KBM-7 (cell line): ENCODE data around the gene COG6.

ENCODE experiments used
- DNase-seq: peaks from one replicate; pipeline ENCODE4 v3.0.0-alpha.2; 2015
- in situ Hi-C: fragments of 300-500 bp; cut with MboI; formaldehyde crosslinking; loops from 2 replicates; pipeline ENCODE4 v1.14.3; 2020; ENCODE audit warnings: low sequenced_read_pairs, low pct_unique_long_range_greater_than_20kb, mixed read lengths

COG6 gene

GRCh38 chr13:39760521-39760920 lies 105.1 kb downstream of the COG6 start:
- in situ Hi-C loops: loop anchor here (25.0 kb wide), 1 partner anchor 927 kb away; no protein-coding TSS in a partner anchor

GRCh38 chr13:39765801-39766463 lies 110.5 kb downstream of the COG6 start:
- in situ Hi-C loops: loop anchor here (25.0 kb wide), 1 partner anchor 921 kb away; no protein-coding TSS in a partner anchor
- no peak for DNase-seq

More at GRCh38 chr13:39760521-39760920, 105.1 kb downstream of the COG6 start:
- DNase-seq: no peak

GRCh38 chr13:39766464-39767158 lies 111.1 kb downstream of the COG6 start:
- DNase-seq: no peak
- in situ Hi-C loops: loop anchor here (25.0 kb wide), 1 partner anchor 921 kb away; no protein-coding TSS in a partner anchor

DNA sequence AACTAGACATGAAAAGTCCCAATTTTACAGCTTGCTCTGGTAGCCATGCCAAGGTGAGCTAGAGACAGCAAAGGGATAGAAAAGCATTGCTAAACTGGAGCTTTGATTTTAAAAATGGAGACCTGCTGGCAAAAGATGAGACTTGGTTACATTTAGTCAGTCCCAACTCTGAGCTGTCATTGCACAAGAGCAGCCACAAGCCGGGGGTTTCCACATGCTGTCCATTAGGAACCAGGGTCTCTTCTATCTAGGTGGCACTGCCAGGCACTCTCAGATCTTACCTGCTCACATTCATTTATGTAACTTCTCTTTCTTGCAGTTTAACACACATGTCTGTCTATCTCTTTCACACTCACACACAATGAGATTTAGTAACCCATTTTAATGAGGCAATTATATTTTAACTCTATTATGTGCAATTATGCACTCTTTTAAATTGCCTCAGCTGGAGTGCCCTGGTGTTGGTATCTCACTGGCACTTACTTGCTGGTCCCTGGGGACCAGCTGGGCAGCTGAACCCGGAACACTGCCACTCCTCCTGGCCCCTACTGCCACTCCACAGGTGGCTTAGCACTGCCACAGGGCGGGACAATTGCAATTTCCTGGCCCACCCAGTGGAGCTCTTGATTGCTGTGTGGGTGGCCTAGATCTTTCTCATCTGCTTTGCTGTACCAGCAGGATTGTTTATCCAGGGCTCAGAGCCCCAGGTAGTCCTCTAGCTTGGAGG lies 112.5 kb downstream of the COG6 start:
- no peak for DNase-seq
- in situ Hi-C loops: loop anchor here (25.0 kb wide), 1 partner anchor 919 kb away; no protein-coding TSS in a partner anchor

DNA sequence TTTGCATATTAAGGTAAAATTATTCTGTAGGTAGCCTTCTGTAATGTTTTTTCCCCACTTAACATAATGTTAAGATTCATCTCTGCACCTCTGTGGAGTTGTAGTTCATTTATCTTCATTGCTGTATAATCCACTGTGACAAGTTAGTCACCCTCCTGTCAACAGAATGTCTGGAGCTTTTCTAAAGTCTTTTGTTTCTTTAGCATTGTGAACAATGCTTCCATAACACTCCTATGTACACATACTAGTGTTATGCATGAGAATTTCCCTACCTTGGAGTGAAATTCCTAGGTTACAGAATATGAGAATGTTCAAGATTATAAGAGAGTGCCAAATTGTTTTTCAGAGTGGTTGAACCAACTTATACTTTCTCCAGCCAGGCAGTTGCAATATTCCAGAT lies 113.5 kb downstream of the COG6 start:
- in situ Hi-C loops: loop anchor here (25.0 kb wide), 1 partner anchor 918 kb away; no protein-coding TSS in a partner anchor

GRCh38 chr13:39770221-39771090 lies 115.0 kb downstream of the COG6 start:
- DNase-seq: no peak
- in situ Hi-C loops: loop anchor here (25.0 kb wide), 1 partner anchor 917 kb away; no protein-coding TSS in a partner anchor

More for the DNA sequence above, 113.5 kb downstream of the COG6 start:
- DNase-seq: no peak

- DNase-seq: no peak
- in situ Hi-C loops: loop anchor here (25.0 kb wide), 1 partner anchor 913 kb away; no protein-coding TSS in a partner anchor
Observed at GRCh38 chr13:39773833-39774232, 118.4 kb downstream of the COG6 start.

DNA sequence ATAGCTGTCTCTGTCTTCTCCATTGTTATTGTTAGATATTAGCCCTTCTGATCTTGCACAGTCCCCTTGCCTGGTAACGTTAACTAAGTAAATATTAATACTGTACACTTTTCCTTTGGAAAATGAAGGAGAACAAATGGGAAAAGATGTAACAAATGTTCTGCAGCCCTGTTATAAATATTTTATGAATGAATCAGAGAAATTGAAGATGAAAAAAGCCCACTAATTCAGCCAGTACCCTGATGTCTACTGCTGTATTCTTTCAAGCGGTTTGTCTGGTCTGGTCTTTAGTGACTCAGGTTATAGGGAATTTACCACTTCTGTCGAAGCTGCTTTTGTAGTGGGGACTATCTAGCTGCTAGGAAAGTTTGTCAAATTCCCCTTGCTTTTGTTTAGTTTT lies 121.0 kb downstream of the COG6 start:
- no peak for DNase-seq
- in situ Hi-C loops: no loop called here

- DNase-seq: no peak
- in situ Hi-C loops: no loop called here
Observed at GRCh38 chr13:39777021-39777420, 121.6 kb downstream of the COG6 start.

- in situ Hi-C loops: no loop called here
- DNase-seq: peak; percentile 48
Observed at GRCh38 chr13:39777527-39778061, 122.1 kb downstream of the COG6 start.

- DNase-seq: peak; percentile 11
- in situ Hi-C loops: no loop called here
Observed at GRCh38 chr13:39779337-39780265, 124.1 kb downstream of the COG6 start.

GRCh38 chr13:39780711-39781110 lies 125.2 kb downstream of the COG6 start:
- no peak for DNase-seq
- in situ Hi-C loops: no loop called here

GRCh38 chr13:39781381-39781780 lies 125.9 kb downstream of the COG6 start:
- no peak for DNase-seq
- in situ Hi-C loops: no loop called here

DNA sequence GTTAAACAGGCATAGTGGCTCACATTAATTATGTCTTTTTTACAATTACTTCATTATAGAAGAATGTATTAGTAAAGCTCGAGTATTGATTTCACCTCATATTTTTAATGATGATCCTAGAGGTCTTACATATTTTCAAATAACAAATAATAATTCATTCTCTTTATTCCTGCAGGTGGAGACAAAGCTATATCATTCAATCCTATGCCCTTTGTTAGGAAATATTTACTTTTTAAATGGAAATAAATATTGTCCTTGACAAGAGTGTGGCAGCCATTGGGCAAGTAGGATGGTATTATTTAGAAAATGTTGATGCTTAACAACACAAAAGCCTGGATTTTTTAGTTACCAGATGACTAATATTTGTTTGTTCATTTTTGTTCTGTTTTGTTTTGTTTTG lies 127.6 kb downstream of the COG6 start:
- in situ Hi-C loops: no loop called here
- no peak for DNase-seq

- DNase-seq: no peak
- in situ Hi-C loops: no loop called here
Observed at GRCh38 chr13:39784347-39784746, 128.9 kb downstream of the COG6 start.

DNA sequence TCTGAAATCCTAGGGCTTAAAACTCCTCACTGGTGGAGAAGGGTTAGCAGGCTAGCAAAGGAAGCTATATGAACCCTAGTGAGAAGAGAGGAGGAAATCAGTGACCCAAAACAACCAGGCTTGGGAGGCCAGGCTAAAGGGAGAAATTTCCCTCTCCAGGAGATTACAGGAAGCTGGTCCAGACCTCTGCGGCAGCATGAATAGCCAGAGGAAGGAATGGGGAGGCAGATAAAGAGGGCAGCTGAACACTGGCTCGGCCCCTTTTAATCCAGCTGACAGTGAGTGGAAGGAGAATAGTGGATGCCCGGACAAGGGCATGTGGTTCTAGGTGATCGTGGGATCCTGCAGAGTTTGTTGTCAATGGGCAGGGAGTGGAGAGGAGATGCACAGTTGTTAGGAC lies 130.6 kb downstream of the COG6 start:
- in situ Hi-C loops: no loop called here
- DNase-seq: no peak

DNA sequence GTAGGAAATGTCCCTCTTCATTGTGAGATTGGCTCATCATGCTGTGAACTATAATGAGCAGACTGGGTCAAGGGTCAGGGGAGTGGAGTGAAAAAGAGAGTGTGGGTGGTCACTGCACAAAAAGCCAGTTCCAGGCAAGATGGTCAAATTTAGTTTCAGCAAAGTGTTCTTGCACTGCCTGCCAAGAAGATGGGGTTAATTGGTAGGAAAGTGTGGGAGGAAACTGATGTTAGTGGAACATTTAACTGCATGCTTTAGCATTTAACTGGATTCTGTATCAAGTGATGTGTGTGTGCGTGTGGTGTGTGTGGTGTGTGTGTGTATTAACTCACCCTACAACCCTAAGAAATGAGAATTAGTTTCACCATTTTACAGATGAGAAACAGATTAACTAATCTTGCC lies 131.6 kb downstream of the COG6 start:
- in situ Hi-C loops: no loop called here
- DNase-seq: no peak

DNA sequence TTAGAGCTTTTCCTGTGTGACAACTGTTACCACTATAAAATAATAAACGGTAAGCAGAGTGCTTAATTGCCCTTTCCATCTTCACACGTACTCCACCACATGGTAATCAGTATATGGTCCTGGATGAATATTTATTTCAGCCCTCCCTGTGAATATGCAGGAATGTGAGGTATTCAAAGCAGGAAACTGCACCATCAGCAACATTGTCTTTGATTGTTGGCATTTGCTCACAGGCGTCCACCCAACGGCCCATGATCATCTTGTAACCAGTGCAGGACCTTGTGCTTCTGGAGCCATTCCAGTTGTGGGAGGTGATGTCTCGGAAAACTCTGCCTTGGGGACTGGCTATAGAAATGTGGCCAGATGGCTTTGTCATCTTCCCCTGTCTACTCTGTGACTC lies 132.6 kb downstream of the COG6 start:
- DNase-seq: no peak
- in situ Hi-C loops: no loop called here
